Bronchial epithelial cell (primary cell): ENCODE results near the gene PLEKHA7. TPM values are rescaled to one million over a fixed set of nuclear protein-coding genes. Genes with fewer than 3 reads are reported as not detected.

ENCODE experiments used
- DNase-seq: peaks from one replicate; pipeline ENCODE4 v3.0.0-alpha.2; 2010; ENCODE audit warnings: low read depth
- FAIRE-seq: peaks from 2 replicates; lab custom pipeline; 2011; peaks lifted over from hg19 to GRCh38; lab: Jason Lieb, UNC
- H3K27me3 ChIP-seq: 2 replicates; pipeline ENCODE4 v1.5.1; 2011; ENCODE audit warnings: low read length; ENCODE audit not compliant: control insufficient read depth, insufficient read depth
- H3K36me3 ChIP-seq: 2 replicates; pipeline ENCODE4 v1.5.1; 2011; ENCODE audit warnings: low read length; ENCODE audit not compliant: control insufficient read depth, insufficient read depth
- H3K4me3 ChIP-seq: 2 replicates; pipeline ENCODE4 v1.5.1; 2011; ENCODE audit warnings: mild to moderate bottlenecking, low read depth, low read length, control low read depth
- CTCF ChIP-seq: IDR thresholded peaks from 2 replicates; pipeline ENCODE4 v1.5.1; 2011; ENCODE audit warnings: mild to moderate bottlenecking, moderate library complexity, low read length, control low read depth, inconsistent platforms; ENCODE audit not compliant: insufficient read depth, severe bottlenecking
- total RNA-seq: library from RNA; depleted of rRNA; stranded (reverse); fragments of >200 nt; gene quantifications from 2 replicates; pipeline ENCODE4 v1.2.1, GENCODE V29; 2014

Gene PLEKHA7
- total RNA-seq, 1 donor from 2014 or later = 2.4 TPM

DNA sequence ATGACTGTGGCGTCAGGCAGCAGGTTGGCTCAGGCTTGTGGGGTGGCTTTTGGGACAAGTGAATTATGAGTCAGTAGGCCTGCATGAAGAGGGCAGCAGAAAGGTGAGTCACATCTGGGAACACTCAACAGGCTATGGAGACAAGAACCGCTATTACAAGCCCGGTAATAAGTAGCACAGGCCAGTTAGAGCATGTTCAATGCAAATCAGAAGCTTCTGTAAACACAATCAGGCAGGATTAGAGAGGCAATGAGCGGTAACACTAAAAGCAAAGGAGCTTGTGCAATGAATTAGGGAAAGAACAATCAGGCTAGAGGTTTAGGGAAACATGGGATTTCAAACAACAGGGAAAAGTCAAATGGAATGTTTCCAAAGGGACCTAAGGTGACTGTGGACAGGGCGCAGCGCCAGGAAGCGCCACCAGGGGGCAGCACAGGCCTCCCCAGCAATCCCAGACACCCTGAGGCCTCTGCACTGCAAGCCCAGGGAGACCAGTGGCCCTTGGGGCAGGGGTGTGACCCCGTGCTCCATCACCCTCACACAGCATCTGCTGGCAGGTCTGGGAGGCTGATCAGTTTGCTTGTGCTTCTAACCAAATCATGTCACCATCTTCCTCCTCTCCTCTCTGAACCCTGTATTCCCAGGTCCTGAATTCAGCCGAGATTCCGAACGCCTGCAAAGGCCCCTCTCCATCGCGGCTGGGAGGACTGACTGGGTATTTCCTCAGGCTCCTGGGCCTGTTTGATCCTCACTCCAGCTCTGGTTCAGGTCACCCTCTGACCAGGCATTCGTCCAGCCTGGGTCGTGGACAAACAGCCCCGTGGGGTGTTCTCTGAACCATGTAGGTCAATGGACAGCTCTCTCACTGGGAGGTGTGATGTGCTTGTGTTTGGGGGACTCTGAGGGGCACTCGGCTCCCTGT is 225.8 kb downstream of the PLEKHA7 start:
- H3K4me3 ChIP-seq = no peak overlapping the region
- peak; percentile 97 for FAIRE-seq
- DNase-seq = peak; percentile 99
- peak; percentile 99 for TF ChIP-seq CTCF
- H3K27me3 ChIP-seq = no peaks in the 10 kb centered on the region
- H3K36me3 ChIP-seq = no peaks in the 10 kb centered on the region

DNA sequence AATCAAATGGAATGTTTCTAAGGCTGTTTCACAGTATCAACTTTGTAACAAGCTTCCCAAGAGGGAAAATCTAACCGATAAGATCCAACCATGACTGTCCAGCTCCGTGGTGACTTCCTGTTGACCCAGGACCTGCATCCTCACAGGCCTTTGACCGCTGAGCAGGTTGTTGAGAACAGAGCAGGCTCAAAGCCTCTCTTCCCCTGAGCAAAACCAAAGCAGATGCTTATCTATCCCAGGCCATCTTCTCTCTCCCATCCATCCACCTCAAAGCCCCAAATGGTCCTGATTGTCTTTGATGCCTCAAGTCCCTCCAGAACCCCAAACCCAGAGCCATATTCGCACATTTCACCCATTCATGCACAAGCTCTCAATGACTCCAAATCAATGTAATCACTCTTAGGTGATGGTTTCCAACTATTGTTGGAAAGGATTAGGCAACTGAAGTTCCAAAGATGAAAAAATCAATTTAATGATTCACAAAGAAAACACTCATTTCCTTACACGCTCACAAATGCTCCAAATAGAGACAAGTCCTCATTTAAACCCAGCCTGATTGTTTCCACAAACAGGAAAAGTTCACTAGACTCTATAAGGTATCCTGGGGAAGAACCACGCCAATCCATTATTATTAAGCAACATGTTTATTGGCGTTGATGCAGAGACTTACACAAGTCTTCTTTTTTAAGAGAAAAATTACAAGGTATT is 227.0 kb downstream of the PLEKHA7 start:
- H3K4me3 ChIP-seq = no peak overlapping the region
- no peak for FAIRE-seq
- H3K27me3 ChIP-seq = no peaks in the 10 kb centered on the region
- no peaks in the 10 kb centered on the region for H3K36me3 ChIP-seq
- peak; percentile 73 for DNase-seq
- no peak for TF ChIP-seq CTCF

- FAIRE-seq (no peak), DNase-seq (no peak)
- Histone ChIP-seq H3K27me3 (no peaks in the 10 kb centered on the region), H3K4me3 (no peak overlapping the region), H3K36me3 (no peaks in the 10 kb centered on the region)
- TF ChIP-seq CTCF = no peak
These were observed 228.1 kb downstream of the PLEKHA7 start for GRCh38 chr11:16786131-16786530.

DNA sequence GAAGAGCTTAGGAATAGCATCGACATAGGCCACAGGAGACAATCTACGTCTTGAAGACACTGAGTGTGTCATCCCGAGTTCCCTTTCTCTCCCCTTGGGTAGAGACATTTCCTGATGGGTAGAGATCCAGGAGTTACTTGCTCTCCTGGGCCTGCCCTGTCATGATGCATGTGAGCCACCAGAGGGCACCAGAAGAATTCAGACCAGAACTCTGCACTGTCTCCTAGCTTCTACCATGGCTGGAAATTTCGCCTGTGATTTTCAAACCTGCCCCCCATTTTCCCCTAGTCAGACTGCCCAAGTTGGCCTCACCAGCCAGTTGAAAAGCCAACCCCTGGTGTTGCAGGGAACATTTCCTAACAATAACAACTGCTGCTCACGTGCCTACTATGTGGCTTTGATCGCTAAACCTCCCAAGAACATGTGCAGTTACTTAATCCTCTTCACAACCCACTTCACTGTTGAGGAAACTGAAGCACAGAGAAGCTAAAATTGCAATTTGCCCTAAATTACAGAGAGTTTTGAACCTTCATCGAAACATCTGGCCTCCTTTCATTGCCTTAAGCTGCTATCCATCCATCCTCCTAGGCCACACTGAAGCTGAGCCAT is 228.6 kb downstream of the PLEKHA7 start:
- DNase-seq = peak; percentile 63
- peak; percentile 94 for FAIRE-seq

DNA sequence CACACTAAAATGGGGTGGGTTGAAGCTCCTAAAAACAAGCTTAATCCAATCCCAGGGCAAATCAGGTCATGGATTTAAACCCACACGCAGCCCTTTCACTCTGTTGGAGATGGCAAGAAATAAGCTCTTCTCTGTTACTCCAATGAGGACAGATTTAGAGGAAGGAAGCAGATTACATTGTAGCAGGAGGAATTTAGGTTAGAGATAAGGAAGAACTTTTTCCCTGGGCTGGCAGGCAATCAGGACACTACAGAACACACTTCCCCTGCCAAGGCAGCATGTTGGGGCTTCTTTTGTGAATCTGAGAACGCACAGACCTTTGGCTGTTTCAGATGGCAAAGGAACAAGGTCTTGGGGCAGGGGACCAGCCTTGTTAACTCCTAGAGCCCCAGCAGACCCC is 229.5 kb downstream of the PLEKHA7 start:
- no peak for FAIRE-seq
- no peak for TF ChIP-seq CTCF
- Histone ChIP-seq H3K27me3 (no peaks in the 10 kb centered on the region), H3K4me3 (no peak overlapping the region), H3K36me3 (no peaks in the 10 kb centered on the region)
- no peak for DNase-seq

More for the DNA sequence above, 228.6 kb downstream of the PLEKHA7 start:
- TF ChIP-seq CTCF = peak; percentile 91
- H3K4me3 ChIP-seq = no peak overlapping the region
- no peaks in the 10 kb centered on the region for H3K27me3 ChIP-seq
- H3K36me3 ChIP-seq = no peaks in the 10 kb centered on the region
